HG03175 (cell line): ENCODE measurements around the gene CEP83.

Experiments used
- ATAC-seq: cut with Tn5 transposase; IDR thresholded peaks from one replicate; pipeline ENCODE4 v1.9.1; 2021; ENCODE audit warnings: mild to moderate bottlenecking, moderate library complexity; ENCODE audit not compliant: unreplicated experiment

Gene CEP83

DNA sequence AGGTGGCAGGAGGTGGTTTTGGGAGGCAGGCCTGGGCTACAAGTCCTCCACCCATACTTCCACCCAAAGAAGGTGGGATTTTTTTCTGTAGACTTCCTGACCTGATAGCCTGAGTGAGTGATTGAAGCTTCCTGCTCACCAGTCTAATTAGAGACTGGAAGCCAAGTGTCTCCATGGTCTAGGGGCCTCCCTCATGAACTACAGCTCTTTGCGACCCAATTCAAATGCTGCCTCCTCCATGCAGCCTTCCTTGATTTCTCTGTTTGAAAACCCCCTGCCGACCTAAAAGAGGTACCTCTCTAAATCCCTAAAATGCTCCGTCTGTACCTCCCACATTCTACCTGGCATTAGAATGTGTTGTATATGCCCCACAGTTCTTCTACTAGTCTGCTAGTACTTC, 186.4 kb downstream of the CEP83 start:
- ATAC-seq, result no peak

DNA sequence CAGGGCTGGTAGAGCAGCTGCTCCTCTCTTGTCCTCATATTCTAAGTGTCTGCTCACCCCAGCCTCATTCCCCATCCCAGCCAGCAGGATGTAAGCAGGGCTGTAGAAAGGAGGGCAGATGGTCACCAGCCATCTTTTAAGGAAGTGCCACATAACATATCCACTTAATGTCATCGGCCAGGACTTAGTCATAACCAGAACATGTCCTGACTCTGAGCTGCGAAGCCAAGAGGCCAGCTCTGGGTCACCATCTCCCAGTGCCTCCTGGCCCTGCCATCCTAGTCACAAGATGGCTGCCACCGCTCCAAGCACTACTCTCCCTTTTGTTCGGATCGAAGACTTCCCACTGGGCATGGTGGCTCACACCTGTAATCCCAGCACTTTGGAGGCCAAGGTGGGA, 187.4 kb downstream of the CEP83 start:
- ATAC-seq, result no peak

DNA sequence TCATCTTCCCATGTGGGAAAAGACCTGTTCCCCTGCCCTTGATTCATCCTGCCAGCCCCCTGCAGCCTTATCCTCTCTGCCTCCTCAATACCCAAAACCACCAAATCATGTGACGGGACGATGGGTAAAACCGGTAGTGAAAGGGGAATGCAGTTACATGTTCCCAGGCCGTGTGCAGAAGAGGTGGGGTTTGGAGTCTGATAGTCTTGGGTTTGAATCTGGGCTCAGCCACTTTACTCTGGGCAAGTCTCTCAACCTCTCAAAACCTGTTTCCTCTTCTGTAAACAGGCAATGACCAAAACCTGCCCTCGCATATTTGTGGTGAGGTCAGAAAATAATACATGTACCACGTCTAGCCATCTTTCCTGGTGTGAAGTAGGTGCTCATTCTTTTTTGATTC, 188.3 kb downstream of the CEP83 start:
- ATAC-seq, result no peak

DNA sequence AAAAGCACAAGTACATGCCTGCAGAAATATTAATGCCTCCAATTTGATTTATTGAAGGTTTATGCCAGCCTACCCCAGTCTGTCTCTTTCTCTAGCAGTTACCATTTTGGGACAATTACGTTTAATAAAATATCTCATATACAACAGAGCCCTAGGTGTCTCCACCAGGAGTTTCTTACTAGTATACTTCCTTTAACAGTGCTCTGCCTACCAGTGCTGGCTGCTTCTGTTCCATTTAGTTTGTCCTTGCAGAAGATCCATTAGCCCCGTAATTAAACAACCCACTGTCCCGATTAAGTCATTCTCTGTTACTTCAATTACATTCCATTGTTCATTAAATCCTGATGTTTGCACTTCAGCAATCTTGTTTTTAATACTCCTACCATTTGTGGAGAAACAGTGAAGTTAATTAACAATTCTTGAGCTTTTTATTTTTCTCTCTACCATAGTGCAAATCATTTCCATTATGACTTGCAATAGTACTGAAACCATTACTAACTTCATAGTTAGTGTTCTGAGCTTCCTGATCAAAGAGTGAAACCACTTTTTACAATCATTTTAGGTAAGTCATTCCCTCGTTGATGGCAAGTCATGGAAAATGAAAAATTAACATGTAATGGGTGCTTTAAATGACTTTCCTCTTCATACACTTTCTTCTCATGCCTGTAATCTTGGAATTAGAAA, 190.2 kb downstream of the CEP83 start:
- peak; percentile 44 for ATAC-seq

DNA sequence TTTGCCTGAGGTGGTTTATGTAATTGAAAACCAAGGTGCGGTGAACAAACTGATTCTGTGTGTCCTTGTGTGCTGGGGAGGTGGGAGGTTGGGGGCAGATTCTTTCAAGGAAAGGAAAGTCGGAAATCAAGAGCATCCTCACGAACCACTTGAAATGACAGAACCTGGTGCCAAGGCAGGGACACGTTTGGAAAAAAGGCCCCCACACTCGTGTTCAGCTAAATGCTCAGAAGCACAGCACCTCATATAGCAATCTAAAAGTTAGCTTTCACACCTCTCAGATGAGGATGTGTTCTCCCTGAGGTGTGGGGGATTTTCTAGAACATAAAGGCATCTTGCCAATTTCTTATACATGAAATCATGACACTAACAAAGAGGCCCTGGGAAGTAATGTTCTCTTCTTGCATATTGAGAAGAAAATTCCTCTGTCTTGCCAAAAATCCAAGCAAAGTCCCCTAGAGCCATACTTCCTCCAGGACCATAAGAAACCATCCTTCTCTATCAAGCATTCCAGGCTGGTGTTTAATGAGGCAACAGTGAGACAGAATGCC, 191.7 kb downstream of the CEP83 start:
- peak; percentile 36 for ATAC-seq

DNA sequence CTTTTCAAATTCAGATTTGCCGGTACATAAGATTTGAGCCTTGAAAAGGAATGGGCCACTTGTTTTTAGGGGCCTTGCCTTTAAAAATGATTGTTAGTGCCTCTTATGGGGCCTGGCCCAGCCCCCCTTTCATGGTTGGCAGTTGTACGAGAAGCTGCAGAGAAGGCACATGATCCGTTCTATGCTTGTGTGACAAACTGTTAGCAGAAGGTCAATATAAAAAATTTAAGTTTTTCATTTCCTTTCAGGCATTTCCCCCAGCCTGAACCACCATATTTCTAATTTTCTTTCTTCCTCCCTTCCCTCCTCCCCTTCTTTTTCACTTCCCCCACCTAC, 192.2 kb downstream of the CEP83 start:
- ATAC-seq, result no peak

DNA sequence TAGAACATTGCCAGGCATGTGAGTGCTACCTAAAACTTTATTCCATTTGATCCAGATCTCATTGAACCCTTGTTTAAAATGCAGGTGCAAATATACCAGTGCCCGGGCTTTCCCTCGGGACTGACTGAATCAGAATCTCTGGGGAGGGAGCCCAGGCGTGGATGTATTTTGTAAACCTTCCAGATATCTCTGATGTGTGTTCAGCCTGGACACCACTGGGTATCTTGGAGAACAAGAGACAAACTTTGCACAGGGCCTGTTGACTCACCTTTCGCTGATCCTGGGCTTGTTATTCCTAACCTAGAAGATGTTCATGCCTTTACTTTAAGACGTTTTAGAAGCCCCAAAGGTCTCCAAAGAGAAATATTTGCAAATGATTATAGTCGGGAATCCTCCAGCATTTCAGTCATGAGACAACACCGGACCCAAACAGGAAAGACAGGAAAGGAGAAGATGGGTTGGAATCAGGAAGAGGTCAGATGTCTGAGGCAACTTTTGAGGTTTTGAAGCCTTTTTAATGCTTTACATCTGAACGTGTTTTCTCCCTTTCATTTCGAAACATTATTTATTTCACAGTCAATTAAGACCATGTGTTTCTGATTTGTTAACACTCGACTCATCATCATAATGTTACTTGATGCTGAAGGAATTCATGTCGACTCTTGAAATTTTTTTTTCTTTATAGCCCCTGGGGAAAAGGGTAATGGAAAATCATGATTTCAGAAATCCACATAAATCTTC, 192.7 kb downstream of the CEP83 start:
- no peak for ATAC-seq

DNA sequence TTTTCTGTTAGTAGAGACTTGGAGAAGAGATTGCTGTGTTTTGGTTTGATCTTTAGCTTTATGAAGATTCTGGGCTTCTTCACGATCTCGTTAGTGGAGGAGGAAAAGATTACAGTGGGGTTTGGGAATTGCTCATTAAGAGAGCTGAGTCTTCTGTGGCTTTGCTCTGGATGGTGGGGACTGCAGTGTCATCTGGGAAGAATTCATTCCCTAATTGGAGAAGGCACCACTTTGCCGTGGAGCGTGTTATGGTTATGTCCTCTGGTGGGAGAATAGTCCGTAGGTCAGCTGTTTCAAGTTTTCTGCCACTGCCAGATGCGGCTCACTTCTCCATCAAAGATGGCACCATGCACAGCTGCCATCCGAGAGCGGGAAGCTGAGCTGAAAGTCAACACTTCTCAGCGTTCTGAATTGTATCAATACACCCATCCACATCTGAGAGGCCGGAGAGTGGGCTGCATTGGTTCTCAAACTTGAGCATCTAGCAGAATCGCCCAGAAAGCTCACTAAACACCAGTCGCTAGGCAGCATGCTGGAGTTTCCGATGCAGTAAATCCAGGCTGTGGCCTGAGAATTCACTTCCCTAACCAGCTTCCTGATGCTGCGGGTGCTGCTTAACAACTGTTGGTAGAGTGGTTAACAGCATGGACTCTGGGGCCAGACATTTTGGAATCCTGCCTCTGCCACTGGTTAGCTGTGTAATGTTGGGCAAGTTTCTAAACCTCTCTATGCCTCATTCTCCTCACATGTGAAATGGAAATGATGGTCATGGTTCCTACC, 193.5 kb downstream of the CEP83 start:
- no peak for ATAC-seq

DNA sequence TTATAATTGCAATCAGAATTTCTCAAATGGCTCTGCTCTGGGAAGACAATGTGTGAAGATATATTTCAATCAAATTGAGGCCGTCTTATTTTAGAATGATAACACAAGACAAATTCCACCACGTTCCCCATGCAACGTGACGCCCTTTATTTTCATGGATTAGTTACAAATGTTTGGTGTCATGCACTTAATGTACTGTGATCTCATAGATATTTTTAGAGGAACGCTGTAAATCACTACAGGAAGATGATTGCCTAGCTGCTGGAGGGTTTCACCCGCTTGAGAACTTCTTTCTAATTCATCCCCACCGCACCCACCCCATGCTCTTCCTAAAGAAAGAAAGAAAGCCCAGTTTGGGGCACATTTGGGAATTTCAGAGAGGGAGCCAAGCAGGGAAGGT, 194.1 kb downstream of the CEP83 start:
- ATAC-seq, result no peak

DNA sequence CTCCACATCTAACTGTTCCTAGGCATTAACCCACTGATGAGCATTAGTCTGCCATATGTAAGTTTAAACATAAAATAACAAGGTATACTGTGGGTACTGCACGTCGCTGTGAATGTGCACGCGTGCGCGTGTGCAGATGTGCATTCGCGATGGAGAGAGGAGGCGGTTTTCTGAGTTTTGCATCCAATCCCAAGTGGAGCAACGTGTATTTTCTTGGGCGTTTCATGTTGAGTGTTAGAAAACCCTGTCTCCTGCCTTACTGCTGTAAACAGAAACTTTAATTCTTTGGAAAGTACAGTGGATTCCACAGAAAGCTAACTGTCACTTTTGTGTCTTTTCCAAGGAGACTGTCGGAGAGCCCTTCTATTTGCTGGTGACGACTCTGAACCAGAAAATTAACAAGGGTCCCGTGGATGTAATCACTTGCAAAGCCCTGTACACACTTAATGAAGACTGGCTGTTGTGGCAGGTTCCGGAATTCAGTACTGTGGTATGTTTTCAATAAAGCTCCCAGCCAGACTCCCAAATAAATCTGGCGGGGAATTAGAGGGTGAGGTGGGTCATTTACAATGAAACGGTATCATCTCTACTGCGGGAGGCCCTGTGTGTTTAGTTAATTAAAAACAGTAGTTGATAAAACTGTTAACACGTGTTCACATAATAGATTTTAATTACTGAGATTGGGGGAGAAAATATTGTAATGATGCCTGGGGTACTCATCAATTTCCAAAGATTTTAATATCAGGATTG, 194.8 kb downstream of the CEP83 start:
- no peak for ATAC-seq

DNA sequence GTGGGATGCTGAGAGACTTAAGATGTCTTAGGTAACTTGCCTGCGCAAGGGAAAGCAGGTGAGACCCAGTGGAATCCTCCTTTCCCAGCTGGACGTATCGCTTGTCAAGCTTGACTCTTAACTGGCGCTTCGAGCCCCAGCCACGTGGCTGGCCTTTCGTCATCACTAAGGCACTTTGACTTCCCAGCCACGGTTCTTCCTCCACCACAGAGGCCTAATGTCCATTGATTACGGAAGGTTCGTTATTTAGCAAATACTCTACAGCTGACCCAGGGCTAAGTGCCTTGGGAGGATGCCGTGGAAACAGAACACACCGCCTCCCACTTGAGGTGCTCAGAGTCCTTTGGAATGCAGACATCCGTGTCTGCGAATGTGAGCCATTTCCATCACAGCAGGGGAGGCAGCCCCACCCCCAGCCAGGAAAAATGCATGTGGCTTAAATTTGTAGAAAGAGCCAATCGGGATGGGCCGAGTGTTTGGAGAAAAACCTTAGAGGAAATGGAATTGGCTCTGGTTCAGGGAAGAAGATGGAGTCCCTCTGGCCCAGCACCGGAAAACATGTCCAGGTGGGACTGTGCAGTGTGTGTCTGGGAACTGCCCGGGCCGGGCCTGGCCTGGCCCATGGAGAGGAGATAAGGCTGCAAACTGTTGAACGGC, 195.6 kb downstream of the CEP83 start:
- ATAC-seq, result no peak

DNA sequence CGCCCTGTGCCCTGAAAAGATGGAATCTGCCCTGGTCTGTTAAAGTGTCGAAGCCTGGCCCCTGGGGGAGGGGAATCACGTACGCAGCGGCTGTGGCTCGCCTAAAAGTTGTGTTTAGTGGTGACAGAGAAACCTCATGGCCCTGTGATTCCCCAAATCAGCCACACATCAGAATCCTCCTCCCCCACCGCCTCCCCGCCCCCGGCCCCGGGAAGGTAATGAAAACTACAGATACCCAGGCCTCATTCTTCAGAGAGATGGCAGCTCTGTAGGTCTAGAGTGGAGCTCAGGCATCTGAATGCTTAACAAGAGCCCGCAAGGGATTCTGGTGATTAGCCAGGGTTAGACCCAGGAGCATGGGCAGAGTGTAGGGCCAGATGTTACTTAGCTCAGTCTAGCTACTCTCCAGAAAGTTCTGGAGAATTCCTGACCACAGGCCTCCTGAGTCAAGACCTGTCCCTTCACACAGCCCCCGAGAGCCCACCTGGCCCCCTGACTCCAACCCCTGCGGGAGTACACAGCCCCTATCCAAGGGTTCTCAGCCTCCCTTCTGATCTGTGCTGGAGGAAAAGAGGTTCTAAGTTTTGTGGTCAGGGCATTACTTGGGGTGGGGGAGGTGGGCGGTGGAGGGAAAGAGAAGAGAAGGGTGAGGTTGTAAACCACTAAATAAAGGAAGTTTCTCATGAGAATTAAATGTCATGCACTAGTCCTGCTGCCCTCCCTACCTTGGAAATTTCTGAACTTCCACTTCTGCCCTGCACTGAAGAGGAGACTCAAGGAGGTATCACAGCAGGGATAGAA, 196.5 kb downstream of the CEP83 start:
- peak; percentile 25 for ATAC-seq

DNA sequence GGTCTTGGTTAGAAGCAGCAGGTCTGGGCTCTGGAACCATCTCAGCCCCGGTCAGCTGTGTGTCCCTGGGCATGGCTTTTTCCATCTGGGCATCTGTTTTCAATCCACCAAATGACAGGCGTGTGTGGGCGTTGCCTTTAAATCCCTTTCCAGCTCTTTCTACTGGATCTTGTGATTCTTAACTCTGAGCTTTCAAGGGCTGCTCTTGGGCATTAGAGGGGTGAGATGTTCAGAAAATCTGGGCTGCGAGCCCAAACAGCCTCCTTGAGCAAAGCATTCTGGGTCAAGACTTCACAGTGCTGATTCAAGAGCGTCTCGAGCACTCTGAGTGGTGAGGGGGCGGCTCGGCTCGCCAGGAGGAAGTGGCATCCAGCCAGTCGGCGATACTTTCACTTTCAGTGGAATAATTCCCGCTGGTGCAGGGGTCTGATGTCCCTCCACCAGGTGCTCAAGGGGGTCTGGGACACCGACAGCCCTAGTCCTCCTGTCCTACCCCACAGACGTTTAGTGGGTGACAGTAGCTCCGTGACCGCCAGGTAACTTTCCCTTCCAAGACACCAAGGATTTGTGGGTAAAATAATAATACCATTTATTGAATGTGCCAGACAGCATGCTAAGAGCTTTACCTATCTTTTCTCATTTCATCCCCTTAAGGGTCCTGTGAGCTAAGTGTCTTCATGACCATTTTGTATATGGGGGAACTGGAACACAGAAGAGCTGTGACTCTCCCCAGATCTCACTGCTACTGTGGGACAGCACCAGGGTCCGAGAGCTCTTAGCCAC, 197.2 kb downstream of the CEP83 start:
- ATAC-seq, result peak; percentile 57

DNA sequence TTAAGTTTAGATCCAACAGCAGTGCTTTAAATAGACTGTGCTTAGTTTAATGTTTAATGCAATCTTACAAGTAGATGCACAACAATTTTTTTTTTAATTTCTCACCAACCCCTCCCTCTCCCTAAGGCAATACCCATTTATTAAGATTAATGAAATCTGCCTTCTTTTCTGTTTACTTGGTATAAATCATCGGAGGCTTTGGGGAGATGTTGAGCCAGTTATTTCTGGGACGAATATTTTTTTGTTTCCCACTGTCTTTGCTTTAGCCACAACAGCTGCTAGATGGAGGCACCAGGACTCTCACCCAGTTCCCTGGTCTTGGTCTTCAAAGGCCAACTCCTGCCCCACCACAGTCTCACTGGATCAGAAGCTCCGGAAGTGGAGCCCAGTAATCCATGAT, 197.9 kb downstream of the CEP83 start:
- no peak for ATAC-seq

DNA sequence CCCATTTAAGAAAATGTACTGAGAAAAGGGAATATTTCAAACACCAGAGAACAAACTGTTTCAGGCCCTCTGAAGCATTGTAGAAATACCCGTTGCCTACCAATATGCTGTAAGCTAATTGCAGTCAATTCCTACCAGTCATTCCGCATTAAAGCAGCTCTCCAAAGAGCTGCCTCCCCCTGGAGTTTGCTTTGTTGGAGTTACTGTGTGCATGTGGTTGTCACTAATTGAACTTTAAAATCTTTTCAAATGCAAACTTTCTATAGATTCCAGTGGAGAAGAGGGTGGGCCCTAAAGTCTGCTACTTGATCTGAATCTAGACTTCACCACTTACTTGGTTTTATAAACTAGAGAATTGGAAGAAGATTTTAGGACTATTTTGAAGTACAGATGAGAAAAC, 198.5 kb downstream of the CEP83 start:
- ATAC-seq, result no peak

DNA sequence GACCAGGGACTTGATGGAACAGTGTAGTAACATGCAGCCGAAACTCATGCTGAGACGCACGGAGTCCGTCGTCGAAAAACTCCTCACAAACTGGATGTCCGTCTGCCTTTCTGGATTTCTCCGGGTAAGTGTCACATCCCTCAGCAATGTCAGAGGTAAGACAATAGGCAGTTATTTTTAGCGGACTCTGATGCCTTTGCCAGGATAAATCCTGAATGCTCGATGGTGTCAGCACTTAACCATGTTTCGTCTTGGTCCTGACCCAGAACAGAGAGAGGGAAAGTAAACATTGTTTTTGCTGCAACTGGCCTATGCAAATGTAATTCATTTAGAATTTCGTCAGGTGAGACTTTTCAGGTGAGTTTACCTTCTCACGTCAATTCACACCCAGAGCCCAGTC, 198.9 kb downstream of the CEP83 start:
- no peak for ATAC-seq

DNA sequence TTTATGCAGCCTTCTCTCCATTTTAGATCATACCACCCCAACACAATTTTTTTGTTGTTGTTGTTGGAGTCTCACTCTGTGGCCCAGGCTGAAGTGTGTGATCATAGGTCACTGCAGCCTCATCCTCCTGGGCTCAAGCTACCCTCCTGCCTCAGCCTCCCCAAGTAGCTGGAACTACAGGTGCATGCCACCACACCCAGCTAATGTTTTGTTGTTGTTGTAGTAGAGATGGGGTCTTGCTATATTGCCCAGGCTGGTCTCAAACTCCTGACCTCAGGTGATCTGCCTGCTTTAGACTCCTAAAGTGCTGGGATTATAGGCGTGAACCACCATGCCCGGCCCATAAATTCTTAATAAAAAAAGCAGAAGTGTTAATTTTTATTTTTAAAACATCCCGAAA, 199.7 kb downstream of the CEP83 start:
- no peak for ATAC-seq

DNA sequence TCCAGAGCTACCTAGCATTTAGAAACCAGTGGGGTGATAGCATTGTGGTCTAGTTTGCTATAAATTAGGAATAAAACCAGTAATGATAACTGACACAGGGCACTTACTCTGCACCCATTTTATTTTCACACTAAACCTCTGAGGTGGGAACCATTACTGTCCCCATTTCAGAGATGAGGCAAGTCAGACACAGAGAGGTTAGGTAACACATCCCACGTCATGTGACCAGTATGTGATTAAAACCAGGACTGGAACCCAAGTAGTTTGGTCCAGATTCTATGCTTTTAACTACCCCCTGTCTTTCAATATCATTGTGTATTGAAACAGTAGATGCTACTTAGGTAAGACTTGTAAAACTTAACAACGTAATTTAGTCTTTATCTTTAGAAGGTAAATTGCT, 201.1 kb downstream of the CEP83 start:
- peak; percentile 40 for ATAC-seq
